CD4-positive, alpha-beta memory T cell (primary cell): ENCODE results near the gene RWDD1. TPM values are rescaled to one million over a fixed set of nuclear protein-coding genes. Genes with fewer than 3 reads are reported as not detected.

Experiments
- CTCF ChIA-PET: fragments of 350-600 bp; sonication (Branson Sonifier 250); formaldehyde crosslinking; loops from one replicate; lab custom pipeline; 2021; ENCODE audit warnings: inconsistent platforms; ENCODE audit not compliant: partially characterized antibody; lab: Charles Lee
- POLR2A ChIA-PET: fragments of 350-600 bp; sonication (Branson Sonifier 250); formaldehyde crosslinking; loops from one replicate; lab custom pipeline; 2021; ENCODE audit not compliant: partially characterized antibody; lab: Charles Lee
- DNase-seq, 5 donors: peaks; one replicate each; pipeline versions ENCODE4 v3.0.0 to v3.0.0-alpha.2; 2020 to 2022; ENCODE audit warnings: mixed read lengths in 1 of 5
- H3K27ac ChIP-seq: one replicate; pipeline ENCODE4 v1.7.0; 2013; ENCODE audit warnings: low read depth, low read length
- H3K27me3 ChIP-seq: 2 replicates; pipeline ENCODE4 v1.7.0; 2013; ENCODE audit warnings: mild to moderate bottlenecking, low read length, moderate library complexity; ENCODE audit not compliant: insufficient read depth
- H3K36me3 ChIP-seq: 2 replicates; pipeline ENCODE4 v1.7.0; 2013; ENCODE audit warnings: mild to moderate bottlenecking, low read length, moderate library complexity; ENCODE audit not compliant: insufficient read depth
- H3K4me1 ChIP-seq: 2 replicates; pipeline ENCODE4 v1.7.0; 2013; ENCODE audit warnings: mild to moderate bottlenecking, low read length, moderate library complexity; ENCODE audit not compliant: insufficient read depth
- H3K4me3 ChIP-seq, 2 donors: one replicate each; pipeline ENCODE4 v1.7.0; 2013; ENCODE audit warnings: low read length in 2 of 2, mild to moderate bottlenecking in 1 of 2
- H3K9me3 ChIP-seq, 2 donors: one replicate each; pipeline ENCODE4 v1.7.0; 2013; ENCODE audit warnings: low read length in 2 of 2, control low read depth in 1 of 2; ENCODE audit not compliant: control insufficient read depth in 1 of 2
- H3K27ac Mint-ChIP-seq, 7 donors: one replicate each; pipeline ENCODE4 v1.8.0; 2020 to 2021; ENCODE audit warnings: mixed read lengths in 7 of 7, mild to moderate bottlenecking in 6 of 7, inconsistent platforms in 3 of 7, moderate library complexity in 3 of 7
- H3K27me3 Mint-ChIP-seq, 2 donors: one replicate each; pipeline ENCODE4 v1.8.0; 2020 to 2021; ENCODE audit warnings: mixed read lengths in 2 of 2
- H3K36me3 Mint-ChIP-seq, 2 donors: one replicate each; pipeline ENCODE4 v1.8.0; 2020 to 2021; ENCODE audit warnings: mixed read lengths in 2 of 2, inconsistent platforms in 1 of 2, mild to moderate bottlenecking in 1 of 2
- H3K4me1 Mint-ChIP-seq, 4 donors: one replicate each; pipeline ENCODE4 v1.8.0; 2020 to 2021; ENCODE audit warnings: mixed read lengths in 4 of 4, mild to moderate bottlenecking in 1 of 4
- H3K4me3 Mint-ChIP-seq, 8 donors: one replicate each; pipeline ENCODE4 v1.8.0; 2020 to 2021; ENCODE audit warnings: mixed read lengths in 8 of 8, mild to moderate bottlenecking in 7 of 8, moderate library complexity in 6 of 8, inconsistent platforms in 3 of 8
- H3K9me3 Mint-ChIP-seq, 8 donors: one replicate each; pipeline ENCODE4 v1.8.0; 2020 to 2021; ENCODE audit warnings: mixed read lengths in 8 of 8, mild to moderate bottlenecking in 5 of 8, inconsistent platforms in 3 of 8, moderate library complexity in 1 of 8
- intact Hi-C: fragments of 100-400 bp; cut with micrococcal nuclease; formaldehyde crosslinking; loops from one replicate; pipeline ENCODE4 v1.15.1; 2023
- polyA plus RNA-seq, 2 donors: library from polyadenylated mRNA; unstranded; fragments of 300-500 nt; fragmentation: Illumina TruSeq; gene quantifications; one replicate each; pipeline ENCODE4 v1.2.3, GENCODE V29; 2021
- total RNA-seq, 2 experiments: library from RNA; stranded (reverse); gene quantifications; one replicate each; pipeline ENCODE4 v1.2.3, GENCODE V29; 2021

Gene RWDD1
- total and polyA plus RNA-seq, 4 experiments from 2014 or later: 32.6 to 79.0 (median 53.2) TPM

DNA sequence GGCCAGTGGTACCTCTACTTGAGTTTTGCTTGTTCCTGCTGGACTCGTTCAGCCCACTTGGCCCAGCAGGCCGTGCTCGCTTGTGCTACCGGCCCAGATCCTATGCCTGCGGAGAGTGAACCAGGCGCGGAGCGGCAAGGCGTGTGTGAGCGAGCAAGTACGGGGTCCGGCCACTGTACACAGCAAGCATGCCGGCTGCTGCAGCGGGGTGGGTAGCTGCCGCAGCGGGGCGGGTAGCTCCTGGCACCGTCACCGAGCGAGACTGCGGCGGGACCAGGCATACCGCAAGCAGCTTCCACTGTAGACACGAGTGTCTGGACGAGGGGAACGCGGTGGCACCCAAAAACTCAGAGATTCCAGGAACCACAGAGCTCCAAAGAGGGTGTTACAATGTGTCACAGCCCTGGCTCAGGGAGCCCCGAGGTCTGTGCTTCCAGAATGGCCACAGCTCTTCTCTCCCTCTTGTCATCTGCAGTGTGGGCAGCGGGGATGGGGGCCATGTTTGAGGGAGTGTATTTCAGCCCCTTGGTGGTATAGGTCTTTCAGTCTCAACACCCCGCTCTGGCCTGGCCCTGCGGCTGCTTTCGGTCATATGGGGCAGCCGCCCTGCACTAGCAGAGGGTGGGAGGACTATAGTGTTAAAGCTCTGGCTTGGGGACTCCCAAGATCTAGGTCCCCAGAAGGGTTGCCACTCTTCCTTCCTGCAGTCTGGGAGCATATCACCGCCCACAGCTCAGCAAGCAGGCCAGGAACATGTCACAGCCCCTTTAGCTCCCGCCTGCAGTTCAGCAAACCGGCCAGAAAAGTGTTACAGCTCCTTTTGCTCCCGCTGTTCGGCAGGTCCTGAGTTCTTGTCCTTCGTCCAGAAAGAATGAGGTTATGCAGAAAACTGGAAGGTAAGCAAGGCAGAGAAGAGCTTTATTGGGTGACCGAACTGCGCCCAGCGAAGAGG lies 6.1 kb upstream of the RWDD1 start:
- H3K9me3 ChIP-seq: no peaks in the 10 kb centered on the region
- ChIA-PET CTCF (interaction anchor here (0.7 to 1.5 kb wide), 5 partner anchors 8 to 297 kb away, joined by 3 to 4 read pairs (median 3); no protein-coding TSS in a partner anchor), POLR2A (interaction anchor here (0.8 kb wide), 1 partner anchor 286 kb away, joined by 5 read pairs; the partner anchor contains the start of gene TSPYL1)
- peak in 1 of 5 donors; percentile 11 for DNase-seq
- no peak overlapping the region for H3K27ac ChIP-seq
- no peak overlapping the region for H3K4me3 ChIP-seq
- Mint-ChIP-seq H3K27ac (no peak overlapping the region), H3K36me3 (no peaks in the 10 kb centered on the region), H3K4me3 (peak overlapping the region in 3 of 8 donors; percentile 36 to 49 (median 46)), H3K4me1 (peaks cover 5 to 15% (median 9%) of the 10 kb centered on the region in 4 donors), H3K27me3 (peaks cover 9 to 13% of the 10 kb centered on the region in 2 donors), H3K9me3 (no peaks in the 10 kb centered on the region)
- H3K36me3 ChIP-seq: no peaks in the 10 kb centered on the region
- peaks cover 7% of the 10 kb centered on the region for H3K4me1 ChIP-seq
- H3K27me3 ChIP-seq: no peaks in the 10 kb centered on the region
- intact Hi-C loops: no loop called here

DNA sequence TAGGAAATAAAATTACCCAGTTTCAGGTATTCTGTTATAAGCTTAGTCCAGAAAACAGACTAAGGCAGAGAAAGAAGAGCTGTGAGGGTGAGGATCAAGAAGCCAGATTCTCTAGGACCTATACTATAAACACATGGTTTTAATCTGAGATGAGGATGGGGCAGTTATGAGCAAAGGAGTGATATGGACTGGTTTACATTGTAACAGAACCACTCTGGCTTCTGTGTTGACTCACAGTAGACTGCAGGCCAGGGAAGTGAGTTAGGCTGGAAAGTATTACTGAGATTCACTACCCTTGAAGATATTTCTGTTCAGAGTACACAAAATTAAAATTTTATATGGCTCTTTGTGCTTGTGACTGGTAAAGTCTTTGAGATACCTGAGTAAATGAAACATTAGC lies 3.2 kb upstream of the RWDD1 start:
- POLR2A ChIA-PET: interaction anchor here (5.6 kb wide), 1 partner anchor 289 kb away, joined by 114 read pairs; the partner anchor contains the start of gene TSPYL1
- no peak overlapping the region for H3K4me3 Mint-ChIP-seq
- no peak overlapping the region for H3K27ac ChIP-seq
- no peak for DNase-seq
- H3K36me3 Mint-ChIP-seq: peaks cover 0 to 16% of the 10 kb centered on the region in 2 donors
- H3K4me3 ChIP-seq: no peak overlapping the region
- H3K4me1 Mint-ChIP-seq: peaks cover 14 to 38% (median 29%) of the 10 kb centered on the region in 4 donors
- no peaks in the 10 kb centered on the region for H3K36me3 ChIP-seq
- intact Hi-C loops: no loop called here
- H3K27ac Mint-ChIP-seq: peak overlapping the region in 1 of 7 donors; percentile 32
- H3K9me3 ChIP-seq: no peaks in the 10 kb centered on the region
- H3K27me3 Mint-ChIP-seq: peaks cover 0 to 2% of the 10 kb centered on the region in 2 donors
- CTCF ChIA-PET: no interaction called here
- H3K4me1 ChIP-seq: peaks cover 25% of the 10 kb centered on the region
- H3K9me3 Mint-ChIP-seq: no peaks in the 10 kb centered on the region
- no peaks in the 10 kb centered on the region for H3K27me3 ChIP-seq

DNA sequence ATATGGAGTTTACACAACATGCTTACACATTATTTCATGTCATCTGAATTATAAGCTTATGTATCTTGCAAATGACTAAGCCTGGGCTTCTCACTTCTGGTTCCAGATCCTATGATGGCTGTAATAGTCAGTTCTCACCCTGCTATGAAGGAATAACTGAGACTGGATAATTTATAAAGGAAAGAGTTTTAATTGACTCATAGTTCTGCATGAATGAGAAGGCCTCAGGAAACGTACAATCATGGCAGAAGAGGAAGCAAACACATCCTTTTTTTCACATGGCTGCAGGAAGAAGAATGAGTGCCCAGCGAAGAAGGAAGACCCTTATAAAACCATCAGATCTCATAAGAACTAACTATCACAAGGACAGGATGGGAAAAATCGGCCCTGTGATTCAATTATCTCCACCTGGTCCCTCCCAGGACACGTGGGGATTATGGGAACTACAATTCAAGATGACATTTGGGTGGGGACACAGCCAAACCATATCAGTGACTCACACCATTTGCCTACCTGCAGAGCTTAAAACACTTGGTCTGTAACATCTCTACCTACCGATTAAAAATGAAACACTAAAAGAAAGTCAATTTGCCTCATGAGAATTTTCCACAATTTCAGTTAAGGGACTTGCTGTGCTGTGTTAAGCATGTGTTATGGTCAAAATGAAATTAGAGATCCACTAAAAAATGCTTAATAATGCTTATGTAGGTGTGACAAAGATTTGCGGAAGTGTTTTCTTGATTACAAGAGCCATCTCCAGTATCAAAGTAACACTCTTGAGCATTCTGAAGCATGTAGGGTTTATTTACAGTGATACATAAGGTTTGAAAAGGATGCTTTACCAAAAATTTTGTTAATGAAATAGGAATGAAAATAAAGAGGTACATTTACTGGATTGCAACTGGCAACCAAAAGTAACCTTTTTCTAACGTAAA lies 2.2 kb upstream of the RWDD1 start:
- Mint-ChIP-seq H3K4me1 (peaks cover 16 to 48% (median 36%) of the 10 kb centered on the region in 4 donors), H3K36me3 (peaks cover 2 to 21% of the 10 kb centered on the region in 2 donors), H3K27ac (peak overlapping the region in 4 of 7 donors; percentile 6 to 98 (median 41)), H3K9me3 (no peaks in the 10 kb centered on the region), H3K4me3 (peak overlapping the region in 2 of 8 donors; percentile 98 to 99), H3K27me3 (peaks cover 0 to 2% of the 10 kb centered on the region in 2 donors)
- Histone ChIP-seq H3K4me1 (peaks cover 35% of the 10 kb centered on the region), H3K4me3 (no peak overlapping the region), H3K27me3 (no peaks in the 10 kb centered on the region), H3K36me3 (no peaks in the 10 kb centered on the region), H3K27ac (no peak overlapping the region), H3K9me3 (no peaks in the 10 kb centered on the region)
- POLR2A ChIA-PET: interaction anchor here (5.6 kb wide), 1 partner anchor 290 kb away, joined by 114 read pairs; the partner anchor contains the start of gene TSPYL1
- CTCF ChIA-PET: interaction anchor here (1.3 kb wide), 1 partner anchor 351 kb away, joined by 3 read pairs; no protein-coding TSS in a partner anchor
- intact Hi-C loops: no loop called here
- no peak for DNase-seq

DNA sequence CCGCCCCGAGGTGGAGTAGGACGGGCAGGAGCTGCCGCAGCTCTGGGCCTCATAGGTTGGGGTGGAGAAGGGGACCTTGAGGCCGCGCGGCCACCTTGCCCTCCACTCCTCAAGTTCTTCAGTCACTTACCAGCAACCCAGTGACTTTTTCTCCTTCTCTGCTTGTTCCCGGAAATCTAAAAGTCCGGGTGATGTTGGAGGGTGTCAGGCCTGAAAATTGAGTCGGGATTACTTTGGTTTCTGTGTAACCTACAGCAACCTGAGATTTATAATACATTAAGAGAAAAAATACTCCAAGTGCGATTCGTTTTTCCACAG lies 338 bp downstream of the RWDD1 start:
- no peak for DNase-seq
- Mint-ChIP-seq H3K9me3 (no peaks in the 10 kb centered on the region), H3K27me3 (no peaks in the 10 kb centered on the region), H3K4me3 (peak overlapping the region; percentile 98 to 99 (median 99)), H3K27ac (peak overlapping the region; percentile 98 to 100 (median 99)), H3K36me3 (peaks cover 17 to 37% of the 10 kb centered on the region in 2 donors), H3K4me1 (peaks cover 27 to 63% (median 43%) of the 10 kb centered on the region in 4 donors)
- ChIA-PET POLR2A (interaction anchor here (0.7 to 5.6 kb wide), 24 partner anchors 9 to 1031 kb away, joined by 3 to 114 read pairs (median 5); partner anchors contain the start of genes CALHM4, GOPC, KPNA5 and NT5DC1), CTCF (interaction anchor here (0.9 to 3.8 kb wide), 12 partner anchors 9 to 475 kb away, joined by 3 to 31 read pairs (median 5); partner anchors contain the start of gene ZUP1)
- peaks cover 4% of the 10 kb centered on the region for H3K36me3 ChIP-seq
- peak overlapping the region; percentile 96 for H3K27ac ChIP-seq
- H3K9me3 ChIP-seq: no peaks in the 10 kb centered on the region
- intact Hi-C loops: loop anchor here (1.0 to 2.0 kb wide), 8 partner anchors 45 to 1031 kb away; partner anchors contain the start of genes DSE, GOPC, KPNA5 and RSPH4A
- peaks cover 44% of the 10 kb centered on the region for H3K4me1 ChIP-seq
- H3K27me3 ChIP-seq: no peaks in the 10 kb centered on the region
- H3K4me3 ChIP-seq: peak overlapping the region; percentile 67 to 76

DNA sequence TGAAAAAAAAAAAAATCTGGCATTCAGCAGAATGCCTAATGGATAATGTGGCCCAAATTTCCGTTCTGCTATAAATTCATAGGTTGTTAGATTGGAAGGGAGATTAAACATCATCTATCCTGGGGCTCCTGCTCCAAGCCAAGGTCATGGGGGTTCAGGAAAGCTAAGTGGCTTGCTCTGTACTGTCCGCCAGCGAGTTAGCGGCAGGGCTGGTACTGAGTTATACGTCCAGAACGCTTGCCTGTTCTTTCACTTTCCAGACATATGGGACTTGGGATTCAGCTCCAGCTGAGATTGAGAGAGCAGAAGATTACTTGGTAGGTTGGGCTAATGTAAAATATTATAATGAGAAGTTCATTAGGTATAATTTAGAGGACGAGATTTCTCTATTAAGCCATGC lies 858 bp downstream of the RWDD1 start:
- Mint-ChIP-seq H3K9me3 (no peaks in the 10 kb centered on the region), H3K27me3 (no peaks in the 10 kb centered on the region), H3K36me3 (peaks cover 19 to 41% of the 10 kb centered on the region in 2 donors), H3K4me1 (peaks cover 29 to 66% (median 47%) of the 10 kb centered on the region in 4 donors), H3K27ac (peak overlapping the region; percentile 98 to 100 (median 99)), H3K4me3 (peak overlapping the region; percentile 98 to 99 (median 99))
- intact Hi-C loops: no loop called here
- DNase-seq: peak in 1 of 5 donors; percentile 6
- Histone ChIP-seq H3K36me3 (peaks cover 4% of the 10 kb centered on the region), H3K27me3 (no peaks in the 10 kb centered on the region), H3K4me3 (peak overlapping the region; percentile 67 to 76), H3K9me3 (no peaks in the 10 kb centered on the region), H3K4me1 (peaks cover 49% of the 10 kb centered on the region), H3K27ac (peak overlapping the region; percentile 96)
- ChIA-PET POLR2A (interaction anchor here (0.7 to 5.6 kb wide), 13 partner anchors 10 to 471 kb away, joined by 3 to 114 read pairs (median 6); partner anchors contain the start of genes CALHM4, KPNA5, NT5DC1 and TSPYL1), CTCF (interaction anchor here (1.2 to 3.8 kb wide), 10 partner anchors 9 to 317 kb away, joined by 3 to 31 read pairs (median 5); partner anchors contain the start of gene ZUP1)

DNA sequence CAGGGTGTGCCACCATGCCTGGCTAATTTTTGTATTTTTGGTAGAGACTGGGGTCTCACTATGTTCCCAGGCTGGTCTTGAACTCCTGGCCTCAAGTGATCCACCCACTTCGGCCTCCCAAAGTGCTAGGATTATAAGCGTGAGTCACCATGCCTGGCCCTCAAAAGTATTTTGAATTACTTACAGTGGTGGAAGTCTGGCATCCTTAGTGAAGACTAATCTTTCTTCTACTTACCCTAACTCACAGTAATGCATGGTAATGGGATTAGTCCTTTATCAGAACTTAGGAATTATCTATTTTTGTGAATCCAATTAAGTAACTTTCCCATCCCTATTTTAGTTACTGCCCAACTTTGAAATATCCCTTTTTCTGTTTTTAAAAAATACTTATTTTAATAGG lies 3.9 kb downstream of the RWDD1 start:
- no peak for DNase-seq
- Mint-ChIP-seq H3K4me1 (peaks cover 36 to 67% (median 51%) of the 10 kb centered on the region in 4 donors), H3K4me3 (no peak overlapping the region), H3K9me3 (no peaks in the 10 kb centered on the region), H3K36me3 (peaks cover 33 to 60% of the 10 kb centered on the region in 2 donors), H3K27ac (no peak overlapping the region), H3K27me3 (no peaks in the 10 kb centered on the region)
- peaks cover 47% of the 10 kb centered on the region for H3K4me1 ChIP-seq
- intact Hi-C loops: no loop called here
- H3K36me3 ChIP-seq: peaks cover 8% of the 10 kb centered on the region
- H3K27ac ChIP-seq: no peak overlapping the region
- no peak overlapping the region for H3K4me3 ChIP-seq
- POLR2A ChIA-PET: no interaction called here
- no peaks in the 10 kb centered on the region for H3K9me3 ChIP-seq
- CTCF ChIA-PET: interaction anchor here (0.6 to 1.2 kb wide), 2 partner anchors 90 to 288 kb away, joined by 3 to 4 read pairs; no protein-coding TSS in a partner anchor
- H3K27me3 ChIP-seq: no peaks in the 10 kb centered on the region
